Endothelial cell of umbilical vein (primary cell): ENCODE results near the gene BCL7A. TPM values are rescaled to one million over a fixed set of nuclear protein-coding genes. Genes with fewer than 3 reads are reported as not detected.

Experiments used
- BruUV-seq: library from RNA; stranded (reverse); fragments of 400-500 nt; replicated peaks from 2 replicates; lab custom pipeline; 2021; lab: Mats Ljungman, UMichigan
- CTCF ChIA-PET: fragments of 300-600, 350-600 bp; sonication (Branson Sonifier 250); formaldehyde crosslinking; loops from one replicate; lab custom pipeline; 2021; ENCODE audit warnings: antibody characterized with exemption, inconsistent platforms; lab: Charles Lee
- POLR2A ChIA-PET: fragments of 300-600, 350-600 bp; sonication (Branson Sonifier 250); formaldehyde crosslinking; loops from one replicate; lab custom pipeline; 2021; ENCODE audit warnings: antibody characterized with exemption, inconsistent platforms; lab: Charles Lee
- DNase-seq: peaks from one replicate; pipeline ENCODE4 v3.0.0-alpha.2; 2011; ENCODE audit warnings: low read depth, low spot score
- FAIRE-seq: peaks from 2 replicates; lab custom pipeline; 2011; peaks lifted over from hg19 to GRCh38; lab: Jason Lieb, UNC
- H2AFZ ChIP-seq: 2 replicates; pipeline ENCODE4 v1.6.0; 2012; ENCODE audit warnings: low read depth, low read length, control low read depth, inconsistent platforms
- H3K27ac ChIP-seq: 2 replicates; pipeline ENCODE4 v1.5.1; 2011; ENCODE audit warnings: low read depth, mild to moderate bottlenecking, control low read depth, low read length, moderate library complexity; ENCODE audit not compliant: insufficient read depth
- H3K27me3 ChIP-seq, 2 experiments: 2 replicates each; pipeline versions ENCODE4 v1.6.0 to v1.6.1; 2011; ENCODE audit warnings: low read length in 2 of 2, mixed read lengths in 1 of 2; ENCODE audit not compliant: control insufficient read depth in 2 of 2, insufficient read depth in 2 of 2
- H3K36me3 ChIP-seq, 2 experiments: 2 replicates in 1 of 2; 3 replicates in 1 of 2; pipeline ENCODE4 v1.5.1; 2011; ENCODE audit warnings: low read length in 2 of 2, mild to moderate bottlenecking in 1 of 2, moderate library complexity in 1 of 2; ENCODE audit not compliant: control insufficient read depth in 2 of 2, insufficient read depth in 2 of 2; ENCODE audit errors: extremely low read depth in 1 of 2
- H3K4me1 ChIP-seq: 3 replicates; pipeline ENCODE4 v1.5.1; 2011; ENCODE audit warnings: mild to moderate bottlenecking, low read length; ENCODE audit not compliant: control insufficient read depth, insufficient read depth; ENCODE audit errors: extremely low read depth
- H3K4me2 ChIP-seq: 2 replicates; pipeline ENCODE4 v1.6.1; 2011; ENCODE audit warnings: low read length, control low read depth, mixed read lengths; ENCODE audit not compliant: insufficient read depth
- H3K4me3 ChIP-seq, 3 experiments: fragments of 200-600 bp in 1 of 3; sonication (generic), shearing (Covaris generic) in 1 of 3; replicated peaks in 1 of 3; 2 replicates each; pipeline ENCODE4 v1.5.1; 2011 to 2016; ENCODE audit warnings: control low read depth in 3 of 3, low read length in 3 of 3, mild to moderate bottlenecking in 2 of 3, inconsistent platforms in 1 of 3, low read depth in 1 of 3, moderate library complexity in 1 of 3; ENCODE audit not compliant: insufficient read depth in 1 of 3
- H3K79me2 ChIP-seq: 2 replicates; pipeline ENCODE4 v1.6.0; 2012; ENCODE audit warnings: low read length, inconsistent platforms; ENCODE audit not compliant: control insufficient read depth, insufficient read depth
- H3K9ac ChIP-seq: replicated peaks from 2 replicates; pipeline ENCODE3; 2011; ENCODE audit warnings: low read length, control low read depth; ENCODE audit not compliant: insufficient read depth; ENCODE audit errors: extremely low read depth
- H3K9me1 ChIP-seq: replicated peaks from 3 replicates; pipeline ENCODE4 v1.6.0; 2011; ENCODE audit warnings: mild to moderate bottlenecking, low read length; ENCODE audit not compliant: control insufficient read depth, insufficient read depth; ENCODE audit errors: extremely low read depth
- H3K9me3 ChIP-seq: replicated peaks from 2 replicates; pipeline ENCODE4 v1.5.1; 2012; ENCODE audit warnings: low read length, inconsistent platforms; ENCODE audit not compliant: control insufficient read depth, insufficient read depth
- H4K20me1 ChIP-seq: replicated peaks from 2 replicates; pipeline ENCODE3; 2011; ENCODE audit warnings: mild to moderate bottlenecking, low read length; ENCODE audit not compliant: control insufficient read depth, insufficient read depth; ENCODE audit errors: extremely low read depth
- EZH2 ChIP-seq: IDR thresholded peaks from 2 replicates; pipeline ENCODE4 v1.6.1; 2012; ENCODE audit warnings: borderline replicate concordance, low read depth, mild to moderate bottlenecking, moderate library complexity, low read length, inconsistent platforms; ENCODE audit not compliant: severe bottlenecking
- FOS ChIP-seq: IDR thresholded peaks from 2 replicates; pipeline ENCODE4 v1.6.1; 2011; ENCODE audit warnings: mild to moderate bottlenecking, low read length, moderate library complexity, borderline replicate concordance; ENCODE audit not compliant: insufficient read depth
- GATA2 ChIP-seq: IDR thresholded peaks from 2 replicates; pipeline ENCODE4 v1.7.0; 2011; ENCODE audit warnings: low read depth, mild to moderate bottlenecking, moderate library complexity, mixed read lengths, low read length; ENCODE audit not compliant: insufficient read length, insufficient read depth
- JUN ChIP-seq: IDR thresholded peaks from 2 replicates; pipeline ENCODE4 v1.6.1; 2011; ENCODE audit warnings: borderline replicate concordance, low read depth; ENCODE audit not compliant: insufficient read length, insufficient read depth
- MYC ChIP-seq: IDR thresholded peaks from one replicate; pipeline ENCODE4 v1.6.1; 2011; ENCODE audit warnings: mild to moderate bottlenecking, low read depth, low read length
- POLR2A ChIP-seq: IDR thresholded peaks from 2 replicates; pipeline ENCODE4 v1.6.1; 2012; ENCODE audit warnings: low read depth, mild to moderate bottlenecking, control low read depth, low read length
- POLR2AphosphoS5 ChIP-seq: IDR thresholded peaks from 2 replicates; pipeline ENCODE4 v1.6.1; 2012; ENCODE audit warnings: low read depth, mild to moderate bottlenecking, control low read depth, low read length, moderate library complexity; ENCODE audit not compliant: insufficient read depth
- dilution Hi-C: fragments of 300-500 bp; cut with MboI; formaldehyde crosslinking; loops from one replicate; pipeline ENCODE4 v1.15.0; 2019; ENCODE audit warnings: low sequenced_read_pairs; ENCODE audit not compliant: extremely low pct_ligation_motif_present
- intact Hi-C: fragments of 100-400 bp; cut with micrococcal nuclease; formaldehyde crosslinking; loops from one replicate; pipeline ENCODE4 v1.10.0; 2022
- polyA plus RNA-seq, 4 experiments: library from polyadenylated mRNA; depleted of rRNA in 3 of 4; stranded (reverse) in 3 of 4; unstranded in 1 of 4; fragments of >200 nt; gene quantifications; 2 replicates each; pipeline versions ENCODE4 v1.2.1 to v1.2.3, GENCODE V29; 2011 to 2012; ENCODE audit warnings: missing spikeins in 1 of 4
- total RNA-seq: library from RNA; stranded (reverse); gene quantifications from 2 replicates; pipeline ENCODE4 v1.2.3, GENCODE V29; 2021
- TF ChIP-seq, protein P1 (sequence below), 2 donors: IDR thresholded peaks; 1 replicate in 1 of 2; 2 replicates in 1 of 2; pipeline ENCODE4 v1.5.1; 2011; ENCODE audit warnings: low read length in 2 of 2, mild to moderate bottlenecking in 2 of 2, moderate library complexity in 2 of 2, control low read depth in 1 of 2, inconsistent platforms in 1 of 2, low read depth in 1 of 2; ENCODE audit not compliant: insufficient read depth in 1 of 2; ENCODE audit errors: extremely low read depth in 1 of 2
- TF ChIP-seq, protein P2 (sequence below): IDR thresholded peaks from 2 replicates; pipeline ENCODE4 v1.6.1; 2011; ENCODE audit not compliant: insufficient read depth, insufficient read length

The BCL7A gene
- total and polyA plus RNA-seq, 2 donors (not counting 3 experiments of a cell fraction or from before 2014, with no cell fraction given) = 9.7 to 11.1 TPM

DNA sequence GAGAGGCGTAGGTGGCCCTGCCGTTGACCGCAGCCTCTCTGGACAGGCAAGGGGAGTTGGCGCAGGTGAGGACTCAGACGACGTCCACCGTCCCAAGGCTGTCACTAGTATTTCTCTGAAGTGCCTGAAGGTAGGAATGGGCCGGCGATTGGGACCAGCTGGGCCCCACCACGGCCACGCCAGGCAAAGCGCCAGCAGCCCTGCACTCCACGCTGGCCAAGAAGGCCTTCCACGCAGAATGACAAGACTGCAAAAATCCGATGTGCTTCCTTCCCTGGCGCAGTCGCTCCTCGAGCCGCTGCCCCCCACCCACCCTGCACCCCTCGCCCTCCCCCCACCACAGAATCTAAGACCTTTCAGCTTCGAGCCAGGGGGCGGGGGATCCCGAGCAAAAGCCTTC lies 39.6 kb downstream of the BCL7A start:
- Histone ChIP-seq H4K20me1 (no peaks in the 10 kb centered on the region), H3K4me1 (peaks cover 35% of the 10 kb centered on the region), H3K9ac (no peak overlapping the region), H3K27me3 (no peaks in the 10 kb centered on the region), H3K27ac (no peak overlapping the region), H2AFZ (no peak overlapping the region), H3K79me2 (no peaks in the 10 kb centered on the region), H3K9me1 (no peaks in the 10 kb centered on the region), H3K36me3 (no peaks in the 10 kb centered on the region), H3K4me3 (no peak overlapping the region), H3K9me3 (no peaks in the 10 kb centered on the region), H3K4me2 (no peak overlapping the region)
- intact Hi-C loops = loop anchor here (5.0 kb wide), 1 partner anchor 46 kb away; no protein-coding TSS in a partner anchor
- dilution Hi-C loops = no loop called here
- no peak for DNase-seq
- BruUV-seq = no TSS peak
- FAIRE-seq = no peak
- ChIA-PET CTCF (interaction anchor here (1.0 to 3.8 kb wide), 3 partner anchors 10 to 62 kb away, joined by 3 to 12 read pairs (median 5); no protein-coding TSS in a partner anchor), POLR2A (no interaction called here)
- TF ChIP-seq FOS (no peak), JUN (no peak), POLR2AphosphoS5 (no peak), EZH2 (no peak), POLR2A (no peak), MYC (no peak), GATA2 (no peak)
- TF ChIP-seq, protein P1, sequence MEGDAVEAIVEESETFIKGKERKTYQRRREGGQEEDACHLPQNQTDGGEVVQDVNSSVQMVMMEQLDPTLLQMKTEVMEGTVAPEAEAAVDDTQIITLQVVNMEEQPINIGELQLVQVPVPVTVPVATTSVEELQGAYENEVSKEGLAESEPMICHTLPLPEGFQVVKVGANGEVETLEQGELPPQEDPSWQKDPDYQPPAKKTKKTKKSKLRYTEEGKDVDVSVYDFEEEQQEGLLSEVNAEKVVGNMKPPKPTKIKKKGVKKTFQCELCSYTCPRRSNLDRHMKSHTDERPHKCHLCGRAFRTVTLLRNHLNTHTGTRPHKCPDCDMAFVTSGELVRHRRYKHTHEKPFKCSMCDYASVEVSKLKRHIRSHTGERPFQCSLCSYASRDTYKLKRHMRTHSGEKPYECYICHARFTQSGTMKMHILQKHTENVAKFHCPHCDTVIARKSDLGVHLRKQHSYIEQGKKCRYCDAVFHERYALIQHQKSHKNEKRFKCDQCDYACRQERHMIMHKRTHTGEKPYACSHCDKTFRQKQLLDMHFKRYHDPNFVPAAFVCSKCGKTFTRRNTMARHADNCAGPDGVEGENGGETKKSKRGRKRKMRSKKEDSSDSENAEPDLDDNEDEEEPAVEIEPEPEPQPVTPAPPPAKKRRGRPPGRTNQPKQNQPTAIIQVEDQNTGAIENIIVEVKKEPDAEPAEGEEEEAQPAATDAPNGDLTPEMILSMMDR (IDR thresholded peaks at IDR 0.05; ENCODE audit: extremely low read depth in 1 of 2, insufficient read depth in 1 of 2, low read depth in 1 of 2, low read length in 2 of 2) = no peak
- TF ChIP-seq, protein P2, sequence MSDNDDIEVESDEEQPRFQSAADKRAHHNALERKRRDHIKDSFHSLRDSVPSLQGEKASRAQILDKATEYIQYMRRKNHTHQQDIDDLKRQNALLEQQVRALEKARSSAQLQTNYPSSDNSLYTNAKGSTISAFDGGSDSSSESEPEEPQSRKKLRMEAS = no peak
